ENCODE measurements around the gene ZNF724.

GRCh38 chr19:23286477-23286876 is 36.3 kb upstream of the ZNF724 start:
- no peak for TF ChIP-seq POLR2A (IDR thresholded peaks at IDR 0.05; ENCODE audit: low read length)
- no peak for TF ChIP-seq GATA1 (IDR thresholded peaks at IDR 0.05; ENCODE audit: low read depth, low read length)

Measured in erythroblast (primary cell).